HG03571 (cell line): Measurements from ENCODE around the gene NR3C2.

ENCODE experiments used
- ATAC-seq: cut with Tn5 transposase; IDR thresholded peaks from one replicate; pipeline ENCODE4 v1.9.1; 2021; ENCODE audit not compliant: unreplicated experiment

NR3C2 gene

GRCh38 chr4:148081267-148081666 lies 360.9 kb downstream of the NR3C2 start:
- no peak for ATAC-seq

- ATAC-seq, result no peak
Measured at GRCh38 chr4:148079961-148080360, 362.3 kb downstream of the NR3C2 start.

GRCh38 chr4:148078061-148078460 lies 364.2 kb downstream of the NR3C2 start:
- ATAC-seq, result no peak

- ATAC-seq, result no peak
Measured at GRCh38 chr4:148077581-148077980, 364.6 kb downstream of the NR3C2 start.

GRCh38 chr4:148076964-148077363 lies 365.2 kb downstream of the NR3C2 start:
- no peak for ATAC-seq

GRCh38 chr4:148075438-148075837 lies 366.8 kb downstream of the NR3C2 start:
- ATAC-seq, result no peak

GRCh38 chr4:148074462-148074861 lies 367.8 kb downstream of the NR3C2 start:
- ATAC-seq, result no peak

- ATAC-seq, result no peak
Measured at GRCh38 chr4:148073349-148073748, 368.9 kb downstream of the NR3C2 start.

- ATAC-seq, result no peak
Measured at GRCh38 chr4:148072789-148073188, 369.4 kb downstream of the NR3C2 start.

GRCh38 chr4:148071009-148071408 lies 371.2 kb downstream of the NR3C2 start:
- ATAC-seq, result no peak

GRCh38 chr4:148069895-148070178 lies 372.4 kb downstream of the NR3C2 start:
- ATAC-seq, result no peak

- ATAC-seq, result no peak
Measured at GRCh38 chr4:148069086-148069894, 372.9 kb downstream of the NR3C2 start.

- no peak for ATAC-seq
Measured at GRCh38 chr4:148068065-148068911, 373.9 kb downstream of the NR3C2 start.

- no peak for ATAC-seq
Measured at GRCh38 chr4:148067301-148067916, 374.8 kb downstream of the NR3C2 start.

- ATAC-seq, result no peak
Measured at GRCh38 chr4:148065075-148065474, 377.1 kb downstream of the NR3C2 start.

GRCh38 chr4:148064451-148064850 lies 377.8 kb downstream of the NR3C2 start:
- ATAC-seq, result no peak

- ATAC-seq, result no peak
Measured at GRCh38 chr4:148062301-148062950, 379.8 kb downstream of the NR3C2 start.

- no peak for ATAC-seq
Measured at GRCh38 chr4:148061795-148062194, 380.4 kb downstream of the NR3C2 start.

GRCh38 chr4:148061141-148061481 lies 381.1 kb downstream of the NR3C2 start:
- no peak for ATAC-seq

GRCh38 chr4:148060264-148061140 lies 381.7 kb downstream of the NR3C2 start:
- no peak for ATAC-seq
